ENCODE measurements around the gene DONSON.
"Not testable (repeated sequence)": the region's sequence is repeated elsewhere in the genome, so short reads cannot be mapped to it uniquely, and the experiment has no call there.

The DONSON gene

DNA sequence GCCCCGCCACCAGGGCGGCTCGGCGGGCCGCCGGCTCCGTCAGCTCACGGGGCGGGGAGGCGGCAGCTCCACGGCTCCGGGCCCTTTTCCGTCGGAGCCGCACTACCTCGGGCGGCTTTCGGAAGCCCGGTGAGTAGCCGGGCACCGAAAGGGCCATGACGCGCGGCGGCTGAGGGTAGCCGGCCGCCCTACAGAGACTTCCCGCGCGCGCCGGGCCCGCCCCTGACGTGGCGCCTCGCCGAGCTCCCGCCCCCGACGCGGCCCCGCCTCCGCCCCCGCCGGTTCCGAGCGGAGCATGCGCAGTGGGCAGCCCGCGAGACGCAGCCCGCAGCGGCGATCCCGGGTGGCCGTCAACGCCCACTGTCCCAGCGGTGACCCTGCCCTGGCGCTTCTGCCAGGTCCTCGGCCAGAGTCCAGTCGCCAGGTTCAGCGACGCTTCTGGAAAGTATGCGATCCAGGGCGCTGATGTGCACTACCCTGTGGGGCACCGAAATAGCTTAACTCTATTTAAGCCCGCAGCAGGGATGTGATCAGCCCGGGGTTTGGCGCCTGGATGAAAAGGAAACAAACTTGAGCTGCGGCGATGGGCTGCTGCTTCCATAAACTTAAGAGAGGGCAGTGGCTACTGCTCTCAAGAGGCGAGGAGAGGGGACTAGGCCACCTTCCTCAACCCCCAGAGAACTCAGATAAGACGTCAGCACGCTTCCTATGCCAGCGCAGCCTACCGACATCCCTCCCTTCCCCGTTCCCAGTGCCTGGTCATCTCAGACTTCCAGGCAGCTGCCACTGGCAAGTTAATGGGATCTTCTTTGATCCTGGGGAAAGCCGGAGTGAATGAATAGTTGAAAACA, at the start of gene DONSON:
Gene DONSON, minus strand, starts transcription at position 200 of the 851 bp plus-strand sequence. Its CDS starts 43 bp downstream, at position 157.
- DNase-seq, result peak; percentile 93 to 98 (median 97)

DNA sequence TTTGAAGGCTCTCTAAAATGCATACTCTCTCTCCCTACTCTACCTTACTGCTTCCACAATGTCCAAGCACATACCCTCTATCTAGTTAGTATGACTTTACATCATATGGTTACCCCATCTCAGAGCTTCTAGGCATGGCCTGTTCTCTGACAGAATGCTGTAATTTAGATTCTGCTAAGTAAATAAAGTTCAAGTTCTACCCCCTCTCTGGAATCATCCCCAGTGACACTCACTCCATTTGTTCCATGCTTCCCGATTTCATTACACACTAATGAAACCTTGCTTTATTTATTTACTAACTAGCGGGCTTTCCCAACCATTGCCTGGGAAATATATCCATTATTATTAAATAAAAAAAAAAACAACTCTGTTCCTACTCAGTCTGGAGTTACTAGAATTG, 45.8 kb upstream of the DONSON start:
- DNase-seq, result no peak

DNA sequence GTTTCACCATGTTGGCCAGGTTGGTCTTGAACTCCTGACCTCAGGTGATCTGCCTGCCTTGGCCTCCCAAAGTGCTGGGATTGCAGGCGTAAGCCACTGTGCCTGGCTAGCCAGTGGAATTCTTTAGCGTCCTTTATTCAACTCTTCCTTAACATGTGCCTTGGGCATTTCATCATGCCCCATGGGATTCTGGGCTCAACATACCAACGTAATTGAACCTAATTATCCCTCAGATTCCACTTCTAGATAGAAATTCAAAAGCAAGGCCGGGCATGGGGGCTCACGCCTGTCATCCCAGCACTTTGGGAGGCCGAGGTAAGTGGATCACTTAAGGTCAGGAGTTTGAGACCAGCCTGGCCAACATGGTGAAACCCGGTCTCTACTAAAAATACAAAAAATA, 37.7 kb upstream of the DONSON start:
- DNase-seq, result not testable (repeated sequence)

- DNase-seq, result no peak
Measured at GRCh38 chr21:33622253-33622652, 33.8 kb upstream of the DONSON start.

GRCh38 chr21:33619726-33620125, 31.2 kb upstream of the DONSON start:
- DNase-seq, result peak; percentile 8 to 32 (median 32)

DNA sequence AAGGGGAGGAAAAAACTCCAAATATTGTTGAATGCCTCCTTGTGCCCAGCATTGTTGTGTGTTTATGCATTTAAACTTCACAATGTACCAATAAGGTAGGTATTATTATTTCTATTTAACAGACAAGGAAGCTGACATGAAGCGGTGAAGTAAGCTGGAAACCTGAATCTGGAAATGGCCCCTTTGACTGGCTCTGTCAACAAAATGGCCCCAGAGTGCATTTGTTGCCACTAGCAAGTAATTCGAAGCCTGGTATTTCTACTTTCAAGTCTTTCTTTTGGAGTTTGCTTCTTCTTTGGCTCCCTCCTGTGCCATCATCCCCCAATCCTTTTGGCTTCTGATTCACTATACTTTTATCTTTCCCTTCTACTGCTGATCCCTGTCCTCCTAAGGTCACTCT, 29.9 kb upstream of the DONSON start:
- no peak for DNase-seq

- DNase-seq, result not testable (repeated sequence)
Measured at GRCh38 chr21:33617565-33617964, 29.1 kb upstream of the DONSON start.

DNA sequence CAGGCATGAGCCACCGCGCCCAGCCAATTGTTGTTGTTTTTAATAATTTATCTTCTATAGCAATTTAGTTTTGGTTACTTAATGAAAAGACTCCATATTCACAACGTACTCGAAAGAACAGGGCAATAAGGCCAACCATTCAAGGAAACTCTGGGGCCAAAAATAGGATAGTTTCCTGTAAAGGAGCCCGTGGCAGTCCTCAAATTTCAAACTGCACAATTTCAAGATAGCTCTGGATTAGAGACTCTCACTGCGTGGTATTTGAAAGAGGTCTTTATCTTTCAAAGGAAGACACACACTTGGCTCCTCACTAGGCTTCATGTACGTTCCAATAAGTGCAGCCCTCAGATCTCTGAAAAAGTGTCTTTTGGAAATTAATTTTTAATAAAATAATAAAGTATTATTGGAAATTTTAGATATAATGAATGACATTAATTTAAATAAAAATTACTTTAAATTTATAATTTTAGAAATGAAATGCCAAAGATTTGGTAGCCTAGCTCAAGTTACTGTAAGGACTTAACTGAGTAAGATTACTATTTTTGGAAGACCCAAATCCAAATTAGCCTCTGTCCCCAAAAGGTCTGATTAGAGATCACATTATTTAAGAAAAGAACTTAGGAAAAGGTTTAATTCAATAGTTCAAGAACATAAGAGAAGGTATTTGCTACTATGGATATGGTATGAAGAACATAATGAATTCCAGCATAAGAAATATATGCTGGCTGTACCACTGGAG, 22.7 kb upstream of the DONSON start:
- DNase-seq, result no peak

DNA sequence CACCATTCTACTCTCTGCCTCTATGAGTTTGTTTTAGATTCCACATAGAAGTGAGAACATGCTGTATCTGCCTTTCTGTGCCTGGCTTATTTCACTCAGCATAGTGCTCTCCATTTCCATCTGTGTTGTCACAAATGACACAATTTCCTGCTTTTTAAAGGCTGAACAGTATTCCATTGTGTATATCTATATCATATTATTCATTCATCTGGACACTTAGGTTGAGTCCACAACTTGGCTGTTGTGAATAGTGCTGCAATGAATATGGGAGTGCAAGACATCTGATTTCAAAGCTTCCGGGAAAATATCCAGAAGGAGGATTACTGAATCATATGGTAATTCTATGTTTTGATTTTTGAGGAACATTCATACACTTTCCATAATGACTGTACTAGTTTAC, 20.1 kb upstream of the DONSON start:
- DNase-seq, result no peak

DNA sequence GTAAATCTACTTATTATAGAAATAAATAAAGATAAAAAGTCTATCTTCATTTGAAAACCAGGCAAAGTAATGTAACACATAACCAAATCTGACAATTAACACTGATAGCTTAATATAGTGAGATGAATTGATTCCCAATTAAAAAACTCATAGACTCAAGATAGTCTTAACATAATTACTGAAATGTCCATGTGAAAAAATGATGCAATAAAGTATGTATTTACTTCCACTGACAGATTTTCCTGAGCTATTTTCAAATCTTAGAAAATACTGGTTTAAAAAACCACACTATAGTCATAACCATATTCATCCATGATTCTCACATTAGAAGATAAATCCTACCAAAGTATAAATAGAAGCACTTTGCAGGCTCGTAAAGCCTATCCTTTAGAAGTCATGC, 9.6 kb upstream of the DONSON start:
- DNase-seq, result no peak

- peak; percentile 23 to 49 (median 31) for DNase-seq
Measured at GRCh38 chr21:33587792-33588484, 546 bp downstream of the DONSON start.

- DNase-seq, result no peak
Measured at GRCh38 chr21:33586927-33587326, 1.6 kb downstream of the DONSON start.

DNA sequence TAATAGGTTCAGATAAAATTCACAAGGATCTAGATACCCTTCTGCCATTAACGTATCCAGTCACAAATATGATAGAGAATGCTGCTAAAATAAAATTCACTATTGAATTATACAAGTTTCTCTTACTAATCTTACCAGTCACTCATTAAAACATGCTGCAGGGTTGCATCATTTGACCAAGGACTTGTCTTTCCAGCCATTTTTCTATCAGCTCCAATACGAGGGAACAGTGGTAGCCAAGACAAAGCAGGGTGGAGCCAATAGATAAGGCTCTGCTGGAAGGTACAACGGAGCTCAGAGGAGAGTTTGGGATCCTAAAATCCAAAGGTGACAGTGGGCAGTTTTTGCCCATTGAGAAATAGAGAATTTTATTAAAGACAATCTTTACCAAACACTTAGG, 4.0 kb downstream of the DONSON start:
- DNase-seq, result no peak

DNA sequence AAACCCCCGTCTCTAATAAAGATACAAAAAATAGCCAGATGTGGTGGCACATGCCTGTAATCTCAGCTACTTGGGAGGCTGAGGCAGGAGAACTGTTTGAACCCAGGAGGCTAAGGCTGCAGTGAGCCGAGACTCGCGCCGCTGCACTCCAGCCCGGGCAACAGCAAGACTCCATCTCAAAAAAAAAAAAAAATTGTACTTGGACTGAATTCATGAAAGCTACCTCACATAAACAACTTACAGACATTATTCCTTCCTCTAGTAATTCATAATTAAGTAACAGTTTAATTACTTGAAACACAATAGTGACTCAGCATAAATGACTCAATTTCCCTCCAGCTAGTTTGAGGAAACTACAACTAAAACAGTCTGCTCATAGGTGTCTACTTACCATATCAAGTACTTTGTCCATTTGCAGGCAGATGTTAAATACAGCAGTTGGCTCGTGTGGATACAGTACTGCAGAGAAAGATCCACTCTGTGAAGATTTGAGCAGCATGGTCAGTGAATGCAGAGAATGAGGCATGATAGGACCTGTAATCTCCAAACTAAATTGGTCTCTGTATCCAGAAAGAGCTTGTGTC, 9.4 kb downstream of the DONSON start:
- DNase-seq, result peak in 2 of 3 donors; percentile 36 to 37

GRCh38 chr21:33578214-33578613, 10.3 kb downstream of the DONSON start:
- DNase-seq, result no peak

DNA sequence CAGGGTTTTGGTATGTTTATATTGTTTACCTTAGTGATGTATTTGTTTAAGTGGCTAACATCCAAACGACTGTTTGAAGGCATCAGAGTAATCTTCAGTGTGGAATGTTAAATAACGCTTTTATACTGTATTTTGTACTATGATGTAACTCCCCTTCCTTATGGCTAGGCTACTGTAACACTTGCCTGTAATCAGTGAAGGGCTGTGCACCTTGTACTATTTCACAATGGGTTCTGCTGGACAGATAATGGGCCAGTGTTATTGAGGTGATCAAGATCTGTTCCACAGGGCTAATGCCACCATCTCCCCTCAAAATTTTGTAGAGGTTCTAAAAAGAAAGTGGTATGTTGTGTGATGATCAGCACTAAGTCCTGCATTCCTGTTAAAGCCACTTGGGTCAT, 11.7 kb downstream of the DONSON start:
- DNase-seq, result not testable (repeated sequence)

DNA sequence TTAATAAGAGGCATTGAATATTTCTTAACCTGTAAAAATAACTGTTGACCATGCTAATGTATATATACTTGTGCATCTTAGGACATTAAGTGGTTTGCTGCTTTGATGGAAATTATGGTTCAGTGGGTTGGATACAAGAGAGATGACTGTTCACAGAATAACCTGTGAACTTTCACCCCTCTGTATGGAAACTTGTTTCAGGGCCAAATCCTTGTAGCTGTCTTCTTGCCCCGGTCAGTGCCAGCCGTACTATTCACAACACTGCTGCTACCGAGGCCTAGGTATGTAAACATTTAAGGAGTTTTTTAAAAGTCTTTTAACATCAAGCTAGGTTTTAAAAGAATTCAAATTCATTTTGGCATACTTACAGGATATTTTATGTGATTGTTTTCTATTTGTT, 16.1 kb downstream of the DONSON start:
- DNase-seq, result no peak

GRCh38 chr21:33569991-33570390, 18.5 kb downstream of the DONSON start:
- no peak for DNase-seq

DNA sequence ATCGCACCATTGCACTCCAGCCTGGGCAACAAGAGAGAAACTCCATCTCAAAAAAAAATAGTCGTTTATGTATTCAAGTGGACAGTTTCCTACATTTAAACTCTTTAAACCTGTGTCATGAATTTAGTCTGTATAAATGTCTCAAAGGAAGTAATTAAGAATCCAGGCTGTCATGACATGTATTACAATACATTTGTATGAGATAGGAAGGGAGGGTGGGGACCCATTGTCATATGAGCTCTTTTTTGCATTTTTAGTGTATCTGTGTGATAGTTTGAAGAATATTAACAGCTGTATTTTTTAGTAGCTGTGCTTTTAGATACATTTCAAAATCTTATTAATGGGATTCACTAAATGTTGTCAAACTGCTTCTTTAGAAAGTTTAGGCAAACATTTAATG, 20.0 kb downstream of the DONSON start:
- DNase-seq, result no peak

- DNase-seq, result no peak
Measured at GRCh38 chr21:33567914-33568313, 20.6 kb downstream of the DONSON start.

DNA sequence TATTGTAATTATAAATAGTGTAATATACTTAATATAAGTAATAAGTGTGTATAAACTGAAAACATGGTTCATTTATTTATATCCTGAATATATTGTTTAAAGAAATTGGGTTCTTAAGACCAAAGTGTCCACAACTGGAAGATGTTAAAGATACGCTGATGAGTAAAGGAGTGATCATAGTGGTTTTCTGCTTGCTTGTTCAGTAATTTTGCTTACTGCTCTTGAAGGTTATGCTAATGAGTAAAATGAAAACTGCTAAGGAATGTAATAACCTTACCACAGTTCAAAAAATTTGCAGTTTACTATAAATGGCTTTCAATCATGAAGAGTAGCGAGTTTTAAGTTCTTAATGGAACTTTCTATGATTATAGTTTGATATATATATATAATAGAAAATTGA, 22.0 kb downstream of the DONSON start:
- DNase-seq, result no peak

GRCh38 chr21:33562389-33562788, 26.1 kb downstream of the DONSON start:
- DNase-seq, result no peak

DNA sequence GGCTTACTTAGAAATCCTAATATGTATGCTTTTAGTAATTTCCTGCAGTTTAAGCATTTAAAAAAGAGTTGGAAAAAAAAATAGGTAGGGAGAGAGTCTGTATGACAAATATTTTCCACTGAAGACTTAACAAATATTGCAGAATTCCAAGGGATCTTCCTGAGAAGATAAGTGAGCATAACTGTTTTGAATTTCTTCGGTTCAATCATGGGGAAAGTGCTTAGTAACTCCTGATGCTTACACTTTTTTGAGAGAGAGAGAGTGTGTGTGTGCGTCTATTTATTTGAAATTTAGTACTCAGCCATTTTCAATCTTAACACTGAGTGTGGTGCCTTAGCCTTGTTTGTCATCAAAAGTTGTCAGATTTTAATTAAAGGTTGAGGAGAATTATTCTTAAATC, 27.1 kb downstream of the DONSON start:
- no peak for DNase-seq
